ENCODE results near the gene KSR2.
"Not testable (repeated sequence)": the region's sequence is repeated elsewhere in the genome, so short reads cannot be mapped to it uniquely, and the experiment has no call there.

Gene KSR2

DNA sequence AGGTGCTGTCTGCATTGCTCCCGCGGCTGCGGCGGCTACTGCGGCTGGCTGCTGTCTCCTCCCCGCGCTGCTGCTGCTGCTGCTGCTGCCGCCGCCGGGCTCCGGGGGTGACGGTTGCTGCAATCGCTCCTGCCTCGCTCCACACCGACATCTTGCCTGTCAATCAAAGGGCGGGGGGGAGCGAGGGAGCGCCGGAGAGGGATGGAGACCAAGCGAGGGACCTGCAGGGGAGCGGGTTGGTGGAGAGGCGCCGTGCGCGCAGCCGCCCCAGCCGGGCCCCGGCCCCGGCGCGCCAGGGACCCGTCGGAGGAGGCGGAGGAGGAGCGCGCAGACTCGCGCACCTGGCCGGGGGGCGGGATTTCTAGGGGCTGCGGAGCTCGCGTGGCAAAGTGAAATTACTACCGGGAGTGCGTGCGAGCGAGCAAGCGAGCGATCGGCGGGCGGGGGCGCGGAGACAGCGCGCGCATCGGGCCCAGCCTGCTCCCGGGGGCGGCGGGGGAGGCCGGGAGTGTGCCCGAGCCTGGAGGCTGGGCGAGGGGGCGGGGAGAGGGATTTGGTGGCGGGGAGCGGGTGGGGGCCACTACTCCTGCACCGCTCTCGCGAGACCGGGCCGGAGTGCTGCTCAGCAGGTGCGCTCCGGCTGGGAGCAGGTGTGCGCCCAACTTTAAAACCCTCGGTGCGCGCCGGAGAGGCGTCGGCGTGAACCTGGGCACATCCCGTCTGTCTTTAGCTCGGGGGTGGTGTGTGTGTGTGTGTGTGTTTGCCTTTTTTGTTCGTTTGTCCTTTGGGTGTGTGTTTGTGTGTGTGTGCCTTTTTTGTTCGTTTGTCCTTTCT is at the start of gene KSR2:
KSR2 (minus strand) TSS at position 165 of the 834 bp plus-strand sequence. CDS start 735 bp downstream, outside the sequence.
- peak; percentile 42 for DNase-seq (ENCODE audit: low read depth)

DNA sequence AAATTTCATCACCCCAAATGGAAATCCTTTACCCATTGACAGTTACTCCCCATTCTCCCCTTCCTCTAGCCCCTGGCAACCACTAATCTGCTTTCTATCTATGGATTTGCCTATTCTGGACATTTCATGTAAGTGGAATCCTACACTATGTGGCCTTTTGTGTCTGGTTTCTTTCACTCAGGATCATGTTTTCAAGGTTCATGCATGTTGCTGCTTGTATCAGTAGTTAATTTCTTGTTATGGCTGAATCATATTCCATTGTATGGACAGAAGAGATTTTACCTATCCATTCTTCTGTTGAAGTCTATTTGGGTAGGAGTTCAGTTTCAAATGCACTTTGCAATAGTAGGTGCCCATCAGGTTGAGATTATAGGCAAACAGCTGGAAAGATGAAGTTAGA is 49.1 kb upstream of the KSR2 start:
- no peak for DNase-seq (ENCODE audit: low read depth)

DNA sequence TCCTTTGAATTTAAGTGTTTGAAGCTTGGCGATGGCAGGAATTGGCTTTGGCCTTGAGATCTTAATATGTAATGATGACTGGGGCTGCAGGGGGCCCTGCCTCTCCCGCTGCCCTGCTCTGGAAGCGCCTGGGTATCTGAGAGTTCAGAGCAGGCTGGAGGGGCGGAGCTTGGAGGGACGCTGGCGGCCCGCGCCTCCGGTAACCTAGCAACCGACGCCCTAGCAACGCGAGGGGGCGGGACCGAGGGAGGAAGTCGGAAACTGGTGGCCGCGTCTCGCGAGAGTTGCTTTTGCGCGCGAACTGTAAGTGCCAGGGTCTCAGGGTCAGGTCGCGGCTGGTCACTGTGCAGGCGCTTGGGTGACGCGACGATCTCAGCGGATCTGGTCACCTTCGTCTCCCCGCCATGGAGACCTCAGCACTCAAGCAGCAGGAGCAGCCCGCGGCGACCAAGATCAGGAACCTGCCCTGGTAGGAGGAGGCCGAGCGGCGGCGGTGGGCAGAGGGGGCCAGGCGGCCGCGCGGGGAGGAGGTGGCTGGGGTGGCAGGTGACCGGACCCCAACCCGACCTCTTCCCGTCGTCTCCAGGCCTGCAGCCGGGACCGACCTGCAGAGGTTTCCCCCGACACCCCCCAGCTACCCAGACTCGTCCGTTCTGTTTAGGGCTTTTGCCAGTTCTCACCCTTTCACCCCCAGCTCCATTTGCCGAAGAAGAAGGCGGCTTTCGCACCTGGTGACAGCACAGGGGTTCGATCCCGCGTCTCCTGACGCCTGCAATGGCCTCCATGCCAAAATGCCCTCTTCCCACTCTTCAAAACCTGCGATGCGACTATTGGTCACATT is 47.9 kb upstream of the KSR2 start, which contains the start of gene RFC5:
RFC5 (plus strand) TSS at position 280 of the 841 bp plus-strand sequence; CDS start at position 405, 125 bp downstream.
- peak; percentile 97 for DNase-seq (ENCODE audit: low read depth)

DNA sequence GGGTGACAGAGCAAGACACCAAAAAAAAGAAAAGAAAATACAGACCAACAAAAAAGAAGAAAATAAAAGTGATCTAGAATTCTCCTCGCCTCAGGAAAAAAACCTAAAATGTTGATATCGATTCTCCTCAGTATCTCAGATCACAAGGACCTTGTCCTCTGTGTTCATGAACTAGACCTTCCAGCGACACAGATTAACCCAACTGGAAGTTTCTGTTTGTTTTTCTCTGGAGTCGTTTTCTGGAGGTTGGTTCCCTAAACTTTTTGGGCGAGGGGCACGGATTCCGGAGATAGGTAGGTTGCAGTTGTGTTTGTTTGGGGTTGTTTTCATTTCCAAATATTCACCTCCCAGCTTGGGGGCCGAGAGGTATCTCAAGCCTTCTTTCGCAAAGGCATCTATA is 47.2 kb upstream of the KSR2 start:
- DNase-seq (ENCODE audit: low read depth), result no peak

DNA sequence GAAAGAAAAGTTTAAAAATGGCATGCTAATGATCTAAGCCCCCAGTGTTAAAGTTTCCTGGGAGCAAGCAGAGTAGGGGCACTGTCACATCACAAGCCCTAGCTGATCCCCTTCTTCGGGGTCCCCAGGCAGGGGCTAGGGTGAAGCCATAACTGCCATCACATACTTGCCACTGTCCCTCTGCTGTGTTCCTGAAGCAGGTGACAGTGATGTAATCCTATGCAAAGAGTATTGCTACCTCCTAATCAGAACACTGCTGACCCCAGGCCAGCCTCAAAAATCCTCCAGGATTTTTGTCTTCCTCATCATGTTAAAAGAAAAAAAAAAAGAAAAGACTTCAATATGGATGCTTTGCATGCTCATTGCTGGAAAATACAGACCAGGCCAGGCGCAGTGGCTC is 46.5 kb upstream of the KSR2 start:
- DNase-seq (ENCODE audit: low read depth), result no peak

DNA sequence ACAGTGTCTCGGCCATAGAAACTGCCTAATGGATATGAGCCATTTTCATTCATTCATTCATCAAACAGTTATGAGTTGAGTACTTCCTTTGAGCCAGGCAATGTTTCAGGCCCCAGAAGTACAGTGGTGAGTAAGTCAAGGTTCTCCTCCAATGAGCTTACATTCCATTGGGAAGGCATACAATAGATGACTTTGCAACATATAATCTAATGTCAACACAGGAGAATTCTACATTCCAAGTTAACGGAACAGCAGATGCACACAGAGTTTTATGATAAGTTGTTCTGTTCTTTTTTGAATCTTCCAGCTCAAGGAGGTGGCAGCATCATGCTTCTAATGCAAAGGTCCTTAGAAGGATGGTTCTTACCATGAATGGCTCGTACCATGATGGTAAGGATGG is 44.5 kb upstream of the KSR2 start:
- no peak for DNase-seq (ENCODE audit: low read depth)

- DNase-seq (ENCODE audit: low read depth), result no peak
Observed at GRCh38 chr12:118011961-118012360, 43.2 kb upstream of the KSR2 start.

GRCh38 chr12:118011377-118011776 is 42.6 kb upstream of the KSR2 start:
- no peak for DNase-seq (ENCODE audit: low read depth)

GRCh38 chr12:118010903-118011302 is 42.1 kb upstream of the KSR2 start:
- DNase-seq (ENCODE audit: low read depth), result no peak

GRCh38 chr12:117999806-118000205 is 31.0 kb upstream of the KSR2 start:
- not testable (repeated sequence) for DNase-seq (ENCODE audit: low read depth)

GRCh38 chr12:117998719-117999118 is 29.9 kb upstream of the KSR2 start:
- no peak for DNase-seq (ENCODE audit: low read depth)

DNA sequence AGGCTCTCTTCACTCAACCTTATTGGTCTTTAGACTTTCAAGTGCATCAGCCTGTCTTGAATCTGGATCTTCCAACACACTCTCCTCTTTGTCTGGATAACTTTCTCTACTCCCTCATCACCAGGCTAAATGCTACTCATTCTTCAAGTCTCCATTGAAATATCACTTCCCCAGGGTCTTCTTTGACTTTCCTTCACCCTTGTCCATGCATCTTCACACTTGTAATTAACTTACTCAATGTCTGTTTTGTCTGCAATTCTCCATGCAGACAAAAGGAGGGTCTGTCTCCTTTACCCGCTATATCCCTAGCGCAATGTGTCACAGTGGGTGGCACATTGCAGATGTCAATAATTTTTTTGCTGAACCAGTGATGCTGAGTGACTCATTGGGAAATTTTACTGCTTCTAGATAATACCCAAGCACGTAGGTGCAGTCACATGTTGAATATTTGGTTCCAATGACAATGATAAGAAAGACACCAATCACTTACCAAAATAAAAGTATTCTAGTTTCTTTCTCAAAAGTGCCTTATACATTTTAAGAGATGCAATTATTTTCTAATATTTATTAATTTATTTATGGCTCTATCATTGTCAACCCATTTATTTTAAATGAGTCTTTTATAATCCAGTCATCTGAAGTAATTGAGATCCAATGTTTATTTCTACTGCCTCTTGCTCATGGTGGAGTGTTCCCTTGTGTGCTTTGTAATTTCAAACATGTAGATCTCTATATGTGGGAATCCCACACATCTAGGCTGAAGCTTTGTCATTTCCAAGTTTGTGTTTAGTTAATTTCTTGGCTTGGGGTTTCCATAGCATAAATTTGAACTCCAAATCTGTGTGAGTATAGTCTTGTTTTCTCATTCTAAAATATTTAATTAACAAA is 26.0 kb upstream of the KSR2 start:
- DNase-seq (ENCODE audit: low read depth), result no peak

GRCh38 chr12:117986705-117987469 is 18.1 kb upstream of the KSR2 start:
- no peak for DNase-seq (ENCODE audit: low read depth)

DNA sequence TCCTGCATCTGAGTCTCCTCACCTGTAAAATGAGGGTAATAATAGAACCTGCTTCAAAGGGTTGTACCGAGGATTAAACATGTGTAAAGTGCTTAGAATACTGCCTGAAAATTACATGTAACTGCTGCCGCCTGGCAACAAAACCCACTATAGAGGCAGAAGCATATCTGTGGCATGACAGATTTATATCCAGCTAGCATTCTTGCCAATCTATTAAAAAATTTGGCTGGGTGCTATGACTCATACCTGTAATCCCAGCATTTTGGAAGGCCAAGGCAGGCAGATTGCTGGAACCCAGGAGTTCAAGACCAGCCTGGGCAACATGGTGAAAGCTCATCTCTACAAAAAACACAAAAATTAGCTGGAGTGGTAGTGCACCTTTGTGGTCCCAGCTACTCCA is 16.4 kb upstream of the KSR2 start:
- no peak for DNase-seq (ENCODE audit: low read depth)

- no peak for DNase-seq (ENCODE audit: low read depth)
Observed at GRCh38 chr12:117981267-117981666, 12.5 kb upstream of the KSR2 start.

DNA sequence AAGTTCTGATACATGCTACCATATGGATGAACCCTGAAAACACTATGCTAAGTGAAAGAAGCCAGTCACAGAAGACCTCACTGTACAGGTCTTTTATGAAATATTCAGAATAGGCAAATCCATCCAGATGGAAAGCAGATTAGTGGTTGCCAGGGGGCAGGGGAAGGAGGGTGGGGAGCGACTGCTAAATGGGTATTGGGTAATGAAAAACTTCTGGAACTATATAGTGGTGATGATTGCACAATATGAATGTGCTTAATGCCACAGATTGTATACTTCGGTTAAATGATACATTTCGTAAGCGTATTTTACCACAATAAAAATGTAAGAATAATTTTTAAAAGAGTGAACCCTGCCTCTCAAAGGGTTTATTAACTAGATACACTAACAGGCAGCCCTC is 11.8 kb upstream of the KSR2 start:
- no peak for DNase-seq (ENCODE audit: low read depth)

GRCh38 chr12:117977373-117977772 is 8.6 kb upstream of the KSR2 start:
- DNase-seq (ENCODE audit: low read depth), result no peak

- DNase-seq (ENCODE audit: low read depth), result no peak
Observed at GRCh38 chr12:117975006-117975405, 6.2 kb upstream of the KSR2 start.

DNA sequence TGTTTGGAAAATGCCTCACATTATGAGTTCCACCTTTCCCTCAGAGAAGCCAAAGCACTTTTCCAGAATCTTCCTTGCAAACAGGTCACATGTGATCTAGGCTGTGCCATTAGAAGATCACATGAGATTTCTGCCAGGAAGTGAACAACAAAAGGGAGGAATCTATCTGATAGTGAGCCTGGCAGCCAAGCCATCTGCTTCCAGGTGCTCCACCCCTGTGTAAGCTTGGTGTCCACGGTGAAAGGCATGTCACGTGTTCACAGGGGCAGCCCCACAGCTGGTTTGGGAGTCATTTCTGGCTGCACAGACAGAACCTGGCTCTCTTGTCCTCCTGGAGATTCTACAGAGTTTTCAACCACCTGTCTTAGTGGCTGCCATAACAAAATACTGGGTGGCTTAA is 3.5 kb upstream of the KSR2 start:
- DNase-seq (ENCODE audit: low read depth), result no peak

- no peak for DNase-seq (ENCODE audit: low read depth)
Observed at GRCh38 chr12:117970334-117970733, 1.5 kb upstream of the KSR2 start.

GRCh38 chr12:117968151-117968789 is 520 bp downstream of the KSR2 start:
- DNase-seq (ENCODE audit: low read depth), result no peak
